Measurements from ENCODE around the gene NHSL2. TPM values are rescaled to one million over a fixed set of nuclear protein-coding genes. Genes with fewer than 3 reads are reported as not detected.
A peak's percentile ranks its signal among the peaks of the same experiment; 100 is the strongest.

The NHSL2 gene
- total RNA-seq, 4 donors from 2014 or later: 1.9 to 8.8 (median 2.4) TPM

DNA sequence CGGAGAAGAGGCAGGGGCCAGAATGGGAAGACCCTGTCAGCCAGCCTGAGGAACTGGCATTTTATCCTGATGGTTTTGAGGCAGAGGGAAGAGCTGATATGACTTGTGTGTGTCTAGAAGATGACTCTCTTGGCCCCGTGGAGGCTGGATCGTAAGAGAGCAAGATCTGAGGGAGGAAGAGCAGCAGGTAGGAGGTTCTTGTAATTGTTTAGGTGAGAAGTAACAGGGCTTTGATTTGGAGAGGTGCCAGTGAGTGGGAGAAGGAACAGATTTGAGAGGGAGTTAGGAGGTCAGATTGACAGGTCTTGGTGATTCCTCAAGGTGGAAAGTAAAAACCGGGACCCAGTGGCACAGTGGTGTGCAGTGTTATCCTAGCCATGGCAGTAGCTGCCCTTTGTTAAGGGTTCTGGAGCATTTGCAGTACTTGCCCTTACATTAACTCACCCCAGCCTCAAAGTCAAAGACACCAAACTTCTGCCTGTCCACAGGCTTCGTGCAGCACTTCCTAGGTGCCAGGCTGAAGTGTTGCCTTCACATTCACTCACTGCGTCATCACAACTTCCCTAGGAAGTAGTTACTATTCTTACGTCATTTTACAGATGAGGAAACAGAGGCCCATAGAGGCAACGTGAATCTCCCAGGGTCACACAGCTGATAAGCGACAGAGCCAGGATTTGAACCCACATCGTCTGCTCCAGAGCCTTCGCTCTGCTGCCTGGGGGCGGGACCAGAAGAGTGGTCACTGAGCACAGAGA lies 197.4 kb downstream of the NHSL2 start:
- intact Hi-C loops (cut with DNase I; ENCODE audit: low total_unique reads): no loop called here
- 84 to 93% methylated on average over 9 to 12 of the region's 12 CpGs for WGBS, 2 donors
- H3K4me3 ChIP-seq (ENCODE audit: low read depth, poor library complexity, severe bottlenecking): no peak overlapping the region
- peak in 1 of 2 donors; percentile 46 for DNase-seq (ENCODE audit: low spot score in 2 of 2)
- no peak for TF ChIP-seq POLR2A (IDR thresholded peaks at IDR 0.05)
- TF ChIP-seq, protein P1, sequence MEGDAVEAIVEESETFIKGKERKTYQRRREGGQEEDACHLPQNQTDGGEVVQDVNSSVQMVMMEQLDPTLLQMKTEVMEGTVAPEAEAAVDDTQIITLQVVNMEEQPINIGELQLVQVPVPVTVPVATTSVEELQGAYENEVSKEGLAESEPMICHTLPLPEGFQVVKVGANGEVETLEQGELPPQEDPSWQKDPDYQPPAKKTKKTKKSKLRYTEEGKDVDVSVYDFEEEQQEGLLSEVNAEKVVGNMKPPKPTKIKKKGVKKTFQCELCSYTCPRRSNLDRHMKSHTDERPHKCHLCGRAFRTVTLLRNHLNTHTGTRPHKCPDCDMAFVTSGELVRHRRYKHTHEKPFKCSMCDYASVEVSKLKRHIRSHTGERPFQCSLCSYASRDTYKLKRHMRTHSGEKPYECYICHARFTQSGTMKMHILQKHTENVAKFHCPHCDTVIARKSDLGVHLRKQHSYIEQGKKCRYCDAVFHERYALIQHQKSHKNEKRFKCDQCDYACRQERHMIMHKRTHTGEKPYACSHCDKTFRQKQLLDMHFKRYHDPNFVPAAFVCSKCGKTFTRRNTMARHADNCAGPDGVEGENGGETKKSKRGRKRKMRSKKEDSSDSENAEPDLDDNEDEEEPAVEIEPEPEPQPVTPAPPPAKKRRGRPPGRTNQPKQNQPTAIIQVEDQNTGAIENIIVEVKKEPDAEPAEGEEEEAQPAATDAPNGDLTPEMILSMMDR (IDR thresholded peaks at IDR 0.05): no peak

DNA sequence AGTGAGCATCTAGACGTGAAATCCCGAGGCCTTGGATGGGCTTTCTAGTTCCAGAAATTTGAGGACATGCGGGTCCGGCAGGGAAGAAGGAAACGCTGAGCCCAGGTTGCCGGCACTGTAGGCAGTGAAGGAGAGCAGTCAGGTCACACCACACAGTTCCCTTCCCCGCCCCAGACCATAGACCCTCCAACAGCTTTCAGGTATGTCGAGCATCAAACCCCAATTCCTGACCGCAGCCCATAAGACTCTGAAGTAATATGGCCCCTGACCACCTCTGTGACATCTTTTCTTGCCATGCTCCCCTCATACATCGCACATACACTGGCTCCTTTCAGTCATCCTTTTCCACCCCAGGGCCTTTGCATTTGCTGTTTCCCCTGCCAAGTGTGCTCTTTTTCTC lies 198.0 kb downstream of the NHSL2 start:
- DNase-seq (ENCODE audit: low spot score in 2 of 2): peak in 1 of 2 donors; percentile 63
- TF ChIP-seq POLR2A (IDR thresholded peaks at IDR 0.05): no peak
- TF ChIP-seq, protein P1 (IDR thresholded peaks at IDR 0.05): no peak
- intact Hi-C loops (cut with DNase I; ENCODE audit: low total_unique reads): no loop called here
- 93 to 96% methylated on average over 9 to 10 of the region's 10 CpGs for WGBS, 2 donors
- no peak overlapping the region for H3K4me3 ChIP-seq (ENCODE audit: low read depth, poor library complexity, severe bottlenecking)

DNA sequence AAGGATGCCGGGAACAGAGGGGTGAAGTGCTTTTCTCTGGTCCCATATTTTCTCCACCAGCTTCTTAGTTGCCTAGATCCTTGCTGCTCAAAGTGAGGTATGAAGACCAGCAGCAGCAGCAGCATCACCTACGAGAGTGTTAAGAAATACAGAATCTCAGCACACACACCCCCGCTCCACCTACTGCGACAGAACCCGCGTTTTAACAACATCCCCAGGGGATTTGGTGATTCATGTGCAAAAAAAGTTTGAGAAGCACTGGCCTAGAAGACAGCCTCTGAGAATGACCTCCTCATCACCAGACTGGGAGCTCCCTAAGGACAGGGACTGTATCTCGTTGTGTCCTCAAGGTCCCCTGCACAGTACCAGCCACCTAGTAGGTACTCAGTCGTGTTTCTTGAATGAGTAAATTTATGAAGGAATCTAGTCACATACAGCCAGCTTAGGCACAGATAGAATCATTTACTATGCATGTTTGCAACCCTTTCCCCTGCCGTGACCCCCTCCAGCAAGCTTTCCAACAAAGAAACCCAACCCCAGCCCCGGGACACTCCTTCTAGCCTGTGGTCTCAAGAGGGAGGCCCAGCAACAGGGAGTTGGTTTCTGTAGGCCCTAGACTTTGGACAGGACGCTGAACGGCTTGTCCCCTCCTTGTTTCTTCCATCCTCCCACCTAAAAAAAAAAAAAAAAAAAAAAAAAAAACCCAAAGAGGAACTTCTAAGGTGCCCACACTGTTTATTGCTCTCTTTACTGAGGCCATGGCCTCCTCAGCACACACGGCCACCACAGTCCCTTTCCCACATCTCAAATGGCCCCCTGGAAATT lies 199.6 kb downstream of the NHSL2 start:
- DNase-seq (ENCODE audit: low spot score in 2 of 2): peak in 1 of 2 donors; percentile 68
- H3K4me3 ChIP-seq (ENCODE audit: low read depth, poor library complexity, severe bottlenecking): no peak overlapping the region
- intact Hi-C loops (cut with DNase I; ENCODE audit: low total_unique reads): no loop called here
- 55 to 59% methylated on average over 12 to 13 of the region's 13 CpGs for WGBS, 2 donors
- TF ChIP-seq POLR2A (IDR thresholded peaks at IDR 0.05): no peak
- TF ChIP-seq, protein P1 (IDR thresholded peaks at IDR 0.05): no peak

DNA sequence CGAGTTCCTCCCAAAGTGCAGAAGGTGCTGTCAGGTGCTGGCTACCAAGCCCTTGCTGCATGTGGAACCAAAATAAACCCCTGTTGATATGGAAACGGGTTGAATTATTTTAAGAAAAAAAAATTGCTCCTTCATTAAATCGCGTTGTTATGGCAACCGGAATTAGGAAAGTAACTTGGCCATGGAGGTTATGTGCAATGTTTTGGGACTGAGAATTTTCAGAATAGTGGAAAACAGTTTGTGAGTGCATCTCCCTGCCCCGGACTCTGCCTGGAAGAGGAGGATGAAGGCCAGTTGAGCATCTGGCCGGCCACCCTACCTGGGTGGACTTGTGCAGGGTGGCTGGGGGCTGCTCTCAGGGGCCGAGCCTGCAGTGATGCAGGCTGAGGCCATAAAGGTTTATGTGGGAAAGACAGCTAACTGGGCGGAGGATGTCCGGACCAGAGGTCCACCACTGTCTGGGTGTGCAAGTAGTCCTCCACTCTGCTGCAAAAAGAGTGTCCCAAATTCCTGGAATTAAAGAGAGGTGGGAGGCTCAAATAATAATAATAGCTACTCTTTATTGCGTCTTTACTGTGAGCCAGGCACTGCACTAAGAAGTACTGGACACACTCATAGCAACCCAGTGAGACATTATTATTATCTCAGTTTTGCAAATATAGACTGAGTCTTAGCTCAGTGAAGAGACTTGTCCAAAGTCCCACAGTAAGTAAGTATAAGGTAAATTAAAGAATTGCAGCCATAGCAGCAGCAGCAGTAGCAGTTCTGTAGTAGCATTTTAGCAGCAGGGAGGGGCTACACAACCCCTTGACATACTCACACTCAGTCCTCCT lies 200.4 kb downstream of the NHSL2 start:
- WGBS, 2 donors: 85 to 88% methylated on average over 11 of the region's 11 CpGs
- no peak for TF ChIP-seq POLR2A (IDR thresholded peaks at IDR 0.05)
- TF ChIP-seq, protein P1 (IDR thresholded peaks at IDR 0.05): no peak
- intact Hi-C loops (cut with DNase I; ENCODE audit: low total_unique reads): no loop called here
- DNase-seq (ENCODE audit: low spot score in 2 of 2): peak in 1 of 2 donors; percentile 66
- no peak overlapping the region for H3K4me3 ChIP-seq (ENCODE audit: low read depth, poor library complexity, severe bottlenecking)

DNA sequence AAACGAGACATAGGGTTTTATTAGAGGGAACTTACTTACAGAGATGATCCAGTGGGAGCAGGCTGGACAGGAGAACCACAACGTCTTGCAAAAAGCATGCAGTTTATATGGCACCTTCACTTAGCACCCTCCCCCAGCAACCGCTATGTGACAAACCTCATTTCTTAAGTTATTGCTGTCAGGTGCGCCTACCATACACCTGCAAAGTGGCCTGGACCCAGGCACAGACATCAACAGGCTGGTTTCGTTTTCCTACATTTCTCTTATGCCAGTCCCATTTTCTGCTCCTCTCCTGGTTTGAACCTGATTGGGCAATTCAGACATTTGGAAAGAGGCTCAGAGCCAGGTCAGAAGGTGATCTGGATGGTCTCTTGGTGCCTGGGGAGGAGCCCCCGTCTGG lies 202.8 kb downstream of the NHSL2 start:
- intact Hi-C loops (cut with DNase I; ENCODE audit: low total_unique reads): no loop called here
- 77 to 94% methylated on average over 6 of the region's 6 CpGs for WGBS, 2 donors
- TF ChIP-seq, protein P1 (IDR thresholded peaks at IDR 0.05): no peak
- TF ChIP-seq POLR2A (IDR thresholded peaks at IDR 0.05): no peak
- DNase-seq (ENCODE audit: low spot score in 2 of 2): no peak
- H3K4me3 ChIP-seq (ENCODE audit: low read depth, poor library complexity, severe bottlenecking): no peak overlapping the region

Measured in lower leg skin (tissue), 4 donors.